ENCODE data around the gene NAA15. TPM values are rescaled to one million over a fixed set of nuclear protein-coding genes. Genes with fewer than 3 reads are reported as not detected.
"Not testable (repeated sequence)": the region's sequence is repeated elsewhere in the genome, so short reads cannot be mapped to it uniquely, and the experiment has no call there.

The NAA15 gene
- total and polyA plus RNA-seq, 2 donors (not counting 3 experiments of a cell fraction or from before 2014, with no cell fraction given): 4.5 to 67.9 TPM

- H3K9me3 ChIP-seq (replicated peaks; ENCODE audit: control insufficient read depth, insufficient read depth, low read length); H3K9me1 ChIP-seq (replicated peaks; ENCODE audit: control insufficient read depth, extremely low read depth, insufficient read depth, low read length); DNase-seq (ENCODE audit: low read depth, low spot score); H3K27ac ChIP-seq (ENCODE audit: insufficient read depth, low read depth, low read length); H3K9ac ChIP-seq (replicated peaks; ENCODE audit: extremely low read depth, insufficient read depth, low read length); FAIRE-seq; H3K4me3 ChIP-seq (replicated peaks in 1 of 3; ENCODE audit: insufficient read depth in 1 of 3, low read depth in 1 of 3, low read length in 3 of 3); H3K27me3 ChIP-seq (ENCODE audit: control insufficient read depth in 2 of 2, insufficient read depth in 2 of 2, low read length in 2 of 2); H3K4me2 ChIP-seq (ENCODE audit: insufficient read depth, low read length); BruUV-seq (replicated peaks); dilution Hi-C loops (cut with MboI; ENCODE audit: extremely low pct_ligation_motif_present, low sequenced_read_pairs); H2AFZ ChIP-seq (ENCODE audit: low read depth, low read length); H3K4me1 ChIP-seq (ENCODE audit: control insufficient read depth, extremely low read depth, insufficient read depth, low read length); H3K36me3 ChIP-seq (ENCODE audit: control insufficient read depth in 2 of 2, extremely low read depth in 1 of 2, insufficient read depth in 2 of 2, low read length in 2 of 2): not testable (repeated sequence)
- CTCF ChIA-PET: interaction anchor here (0.7 to 3.5 kb wide), 4 partner anchors 10 to 46 kb away, joined by 3 to 10 read pairs (median 5); no protein-coding TSS in a partner anchor
- peaks cover 98% of the 10 kb centered on the region for H3K79me2 ChIP-seq (ENCODE audit: control insufficient read depth, insufficient read depth, low read length)
- peaks cover 13% of the 10 kb centered on the region for H4K20me1 ChIP-seq (replicated peaks; ENCODE audit: control insufficient read depth, extremely low read depth, insufficient read depth, low read length)
- POLR2A ChIA-PET: interaction anchor here (0.6 kb wide), 1 partner anchor 9 kb away, joined by 12 read pairs; no protein-coding TSS in a partner anchor
- intact Hi-C loops (cut with micrococcal nuclease): loop anchor here (2.0 kb wide), 1 partner anchor 20 kb away; the partner anchor contains the start of gene NDUFC1
Measured at GRCh38 chr4:139322541-139322940, 21.2 kb downstream of the NAA15 start.

DNA sequence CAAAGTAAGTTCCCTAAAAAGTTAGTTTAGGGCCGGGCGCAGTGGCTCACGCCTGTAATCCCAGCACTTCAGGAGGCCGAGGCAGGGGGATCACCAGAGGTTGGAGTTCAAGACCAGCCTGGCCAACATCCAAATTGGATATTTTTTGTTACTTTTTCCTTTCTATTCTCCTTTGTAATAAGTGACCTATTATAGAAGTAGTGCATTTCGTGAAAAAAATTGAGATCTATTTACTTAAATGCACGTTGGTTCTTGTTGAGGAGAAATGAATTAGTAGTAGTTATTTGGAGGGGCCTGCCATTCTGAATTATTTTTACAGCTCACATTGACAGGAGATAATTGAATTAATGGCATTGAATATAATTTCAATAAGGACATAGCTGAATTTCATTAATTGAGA is 23.3 kb downstream of the NAA15 start:
- Histone ChIP-seq H3K27me3 (ENCODE audit: control insufficient read depth in 2 of 2, insufficient read depth in 2 of 2, low read length in 2 of 2) (no peaks in the 10 kb centered on the region), H3K9me3 (replicated peaks; ENCODE audit: control insufficient read depth, insufficient read depth, low read length) (no peaks in the 10 kb centered on the region), H3K4me2 (ENCODE audit: insufficient read depth, low read length) (no peak overlapping the region), H3K9ac (replicated peaks; ENCODE audit: extremely low read depth, insufficient read depth, low read length) (no peak overlapping the region), H3K4me1 (ENCODE audit: control insufficient read depth, extremely low read depth, insufficient read depth, low read length) (peaks cover 3% of the 10 kb centered on the region), H4K20me1 (replicated peaks; ENCODE audit: control insufficient read depth, extremely low read depth, insufficient read depth, low read length) (peaks cover 9% of the 10 kb centered on the region), H2AFZ (ENCODE audit: low read depth, low read length) (no peak overlapping the region), H3K79me2 (ENCODE audit: control insufficient read depth, insufficient read depth, low read length) (peaks cover 97% of the 10 kb centered on the region), H3K9me1 (replicated peaks; ENCODE audit: control insufficient read depth, extremely low read depth, insufficient read depth, low read length) (no peaks in the 10 kb centered on the region), H3K36me3 (ENCODE audit: control insufficient read depth in 2 of 2, extremely low read depth in 1 of 2, insufficient read depth in 2 of 2, low read length in 2 of 2) (peaks cover 0 to 2% of the 10 kb centered on the region in 2 experiments), H3K4me3 (replicated peaks in 1 of 3; ENCODE audit: insufficient read depth in 1 of 3, low read depth in 1 of 3, low read length in 3 of 3) (no peak overlapping the region), H3K27ac (ENCODE audit: insufficient read depth, low read depth, low read length) (no peak overlapping the region)
- no peak for DNase-seq (ENCODE audit: low read depth, low spot score)
- TF ChIP-seq GATA2 (IDR thresholded peaks at IDR 0.05; ENCODE audit: insufficient read depth, insufficient read length, low read depth, low read length): no peak
- dilution Hi-C loops (cut with MboI; ENCODE audit: extremely low pct_ligation_motif_present, low sequenced_read_pairs): no loop called here
- BruUV-seq (replicated peaks): no TSS peak
- FAIRE-seq: no peak
- intact Hi-C loops (cut with micrococcal nuclease): no loop called here
- ChIA-PET POLR2A (no interaction called here), CTCF (no interaction called here)

Data from endothelial cell of umbilical vein (primary cell).